ENCODE measurements around the gene PLA2G4E.

Gene PLA2G4E

GRCh38 chr15:41990243-41990605 lies 30.6 kb downstream of the PLA2G4E start:
- DNase-seq = no peak

DNA sequence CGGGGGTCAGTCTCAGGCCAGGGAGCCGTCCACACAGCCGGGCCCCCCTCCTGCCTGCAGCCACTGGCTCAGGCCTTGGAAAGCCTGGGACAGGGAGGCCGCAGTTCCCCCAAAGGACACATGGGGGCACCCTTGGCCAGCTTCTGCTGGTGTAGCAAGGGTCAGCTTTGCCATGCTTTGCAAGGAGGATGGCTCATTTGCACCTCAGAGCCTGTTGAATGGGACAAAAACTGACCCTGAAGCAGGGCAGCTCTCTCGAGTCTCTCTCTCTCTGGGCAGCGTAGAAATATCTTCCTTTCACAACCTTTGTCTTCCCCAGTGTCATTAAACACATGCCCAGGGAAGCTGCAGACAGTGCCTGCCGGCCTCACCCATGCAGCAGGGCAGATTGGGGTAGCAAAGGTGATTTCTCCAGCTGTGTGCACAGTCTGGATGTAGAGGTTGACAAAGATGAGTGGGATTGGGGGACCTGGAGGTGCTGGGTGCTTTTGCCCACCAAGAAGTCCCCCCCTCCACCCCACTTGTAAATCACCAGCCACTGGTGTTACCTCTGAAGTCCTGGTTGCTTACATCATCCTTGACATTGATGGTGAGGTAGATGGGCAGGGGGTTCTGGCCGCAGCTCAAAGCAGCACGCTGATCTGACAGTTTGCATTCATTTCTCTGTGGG lies 31.1 kb downstream of the PLA2G4E start:
- DNase-seq = no peak

GRCh38 chr15:41988896-41989572 lies 31.8 kb downstream of the PLA2G4E start:
- no peak for DNase-seq

DNA sequence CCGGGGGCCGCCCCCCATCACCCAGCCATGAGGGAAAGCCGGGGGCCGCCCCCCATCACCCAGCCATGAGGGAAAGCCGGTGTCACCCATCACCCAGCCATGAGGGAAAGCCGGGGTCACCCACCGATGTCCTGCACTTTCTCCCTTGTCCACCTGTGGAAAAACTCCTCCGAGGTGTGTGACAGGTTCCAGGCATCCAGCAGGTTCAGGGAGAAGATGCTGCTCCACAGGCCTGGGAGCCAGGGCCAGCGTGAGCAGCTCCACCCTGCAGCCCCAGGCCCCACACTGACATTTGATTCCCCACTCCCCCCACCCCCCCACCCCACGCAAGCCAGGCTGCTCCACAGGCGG lies 32.9 kb downstream of the PLA2G4E start:
- DNase-seq = no peak

DNA sequence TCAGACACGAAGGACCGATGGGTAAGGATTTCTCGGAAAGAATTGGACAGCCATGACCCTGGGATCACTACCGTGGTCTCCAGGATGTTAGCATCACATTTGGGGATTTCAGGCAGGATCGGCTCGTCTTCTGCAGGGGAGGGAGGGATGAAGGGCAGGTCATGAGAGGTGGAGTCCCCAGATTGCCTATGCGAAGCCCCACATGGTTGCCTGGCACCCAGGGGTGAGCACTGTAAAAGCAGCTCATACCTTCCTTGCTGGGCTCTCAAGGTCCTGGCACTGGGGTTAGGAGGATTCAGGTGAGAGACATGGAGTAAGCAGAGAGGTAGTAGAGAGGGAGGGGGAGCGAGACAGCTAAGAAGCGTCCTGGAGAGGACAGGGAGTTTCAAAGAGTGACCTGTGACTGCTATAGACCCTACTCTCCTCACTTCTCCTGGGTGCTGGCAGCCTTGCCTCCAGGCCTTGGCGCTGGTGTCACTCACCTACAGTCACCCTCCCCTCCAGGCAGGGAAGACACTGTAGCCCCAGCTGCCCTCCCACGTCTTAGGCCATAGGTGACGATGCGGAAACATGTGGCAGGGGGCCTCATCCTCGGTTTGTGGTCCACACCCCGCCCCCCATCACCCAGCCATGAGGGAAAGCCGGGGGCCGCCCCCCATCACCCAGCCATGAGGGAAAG lies 33.5 kb downstream of the PLA2G4E start:
- DNase-seq = no peak

DNA sequence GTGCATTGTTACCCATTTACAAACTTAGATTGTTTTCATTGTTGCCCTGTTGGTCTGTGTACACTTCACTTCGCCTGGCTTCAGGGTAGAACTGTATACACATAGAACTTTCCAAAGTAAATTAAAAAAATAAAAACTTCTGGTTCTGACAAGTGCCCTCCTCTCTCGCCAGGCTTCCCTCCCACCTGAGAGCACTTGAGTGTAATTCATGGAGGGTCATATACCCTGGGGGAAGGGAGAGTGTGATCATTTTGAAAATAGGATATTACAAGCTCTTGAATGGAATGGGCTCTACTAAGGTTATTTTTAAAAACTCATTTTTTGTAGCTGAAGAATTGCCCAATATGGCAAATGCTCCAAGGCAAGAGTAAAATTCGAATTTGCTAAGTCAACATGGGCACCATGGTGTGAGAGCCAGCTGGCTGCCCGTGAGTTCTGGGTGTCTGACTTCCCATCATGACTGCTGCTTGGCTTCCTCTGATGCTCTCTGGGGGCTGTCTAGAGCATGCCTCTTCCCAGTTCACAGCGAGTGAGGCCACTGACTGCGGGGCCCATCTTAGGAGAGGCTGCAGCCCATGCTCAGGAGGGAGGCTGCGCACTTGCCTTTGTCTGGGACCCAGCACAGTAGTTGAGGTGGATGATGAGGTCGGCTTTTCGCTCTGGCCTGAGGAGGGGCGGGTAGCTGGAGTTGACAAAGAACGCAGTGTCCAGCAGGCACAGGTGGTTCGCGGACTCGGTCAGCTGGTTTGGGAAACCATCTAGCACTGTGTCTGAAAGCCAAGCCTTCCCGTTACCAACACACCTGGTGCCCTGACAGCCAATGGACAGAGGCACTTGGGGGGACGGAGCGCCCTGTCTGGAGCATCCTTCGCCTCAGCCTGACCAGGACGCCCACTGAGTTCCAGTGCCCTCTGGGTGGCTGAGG lies 35.3 kb downstream of the PLA2G4E start:
- DNase-seq = no peak

DNA sequence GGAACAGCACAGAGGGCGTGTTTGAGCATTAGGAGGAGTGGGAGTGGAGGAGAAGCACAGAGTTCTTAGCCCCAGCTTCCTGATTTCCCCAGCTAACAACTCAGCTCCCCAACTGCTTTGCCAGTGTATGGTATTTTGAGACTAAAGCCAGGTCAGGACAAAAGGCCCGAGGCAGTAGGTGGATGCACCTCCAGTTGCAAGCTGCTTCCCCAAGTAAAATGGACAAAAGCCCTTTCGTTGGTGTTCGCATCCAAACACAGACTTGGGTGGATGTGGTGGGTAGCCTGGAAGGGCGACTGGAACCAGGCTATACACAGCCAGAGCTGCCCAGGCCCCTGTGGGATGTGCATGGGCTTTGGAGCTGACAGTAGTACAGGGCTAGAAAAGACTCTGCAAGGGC lies 36.2 kb downstream of the PLA2G4E start:
- no peak for DNase-seq

GRCh38 chr15:41983621-41984571 lies 36.9 kb downstream of the PLA2G4E start:
- no peak for DNase-seq

- no peak for DNase-seq
Measured at GRCh38 chr15:41983221-41983620, 37.6 kb downstream of the PLA2G4E start.

GRCh38 chr15:41982133-41982930 lies 38.5 kb downstream of the PLA2G4E start:
- DNase-seq = no peak

DNA sequence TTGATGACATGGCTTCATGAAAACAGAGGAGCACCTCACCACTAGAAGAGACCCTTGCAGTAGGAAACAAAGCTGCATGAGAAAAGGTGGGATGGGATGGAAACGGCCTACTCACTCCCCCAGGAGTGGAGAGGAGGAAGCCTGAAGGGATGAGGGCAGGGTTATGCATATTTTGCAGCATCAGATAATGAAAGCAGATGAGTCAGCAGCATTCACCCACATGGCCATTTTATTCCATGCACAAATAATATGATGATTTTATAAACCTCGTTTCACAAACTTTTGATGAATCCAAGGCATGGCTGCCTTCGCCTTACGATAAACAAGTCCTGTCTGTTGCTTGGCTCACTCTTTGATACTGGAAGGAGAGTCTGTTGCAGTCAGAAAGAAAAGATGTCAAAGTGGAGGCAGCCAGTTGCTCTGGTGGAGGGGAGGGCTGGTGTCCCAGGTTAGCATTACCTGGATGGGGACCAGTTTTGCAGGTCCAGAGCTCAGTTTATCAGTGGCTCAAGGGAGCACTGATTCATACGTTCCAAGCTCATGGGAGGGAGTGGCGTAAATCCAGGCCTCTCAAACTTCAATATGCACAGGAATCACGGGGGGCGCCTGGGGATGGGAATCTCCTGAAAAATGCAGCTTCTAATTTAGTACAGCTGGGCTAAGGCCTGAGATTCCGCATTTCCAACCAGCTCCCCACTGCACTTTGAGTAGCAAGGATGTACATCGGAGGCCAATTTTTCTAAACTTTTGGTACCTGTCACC lies 39.3 kb downstream of the PLA2G4E start:
- no peak for DNase-seq

DNA sequence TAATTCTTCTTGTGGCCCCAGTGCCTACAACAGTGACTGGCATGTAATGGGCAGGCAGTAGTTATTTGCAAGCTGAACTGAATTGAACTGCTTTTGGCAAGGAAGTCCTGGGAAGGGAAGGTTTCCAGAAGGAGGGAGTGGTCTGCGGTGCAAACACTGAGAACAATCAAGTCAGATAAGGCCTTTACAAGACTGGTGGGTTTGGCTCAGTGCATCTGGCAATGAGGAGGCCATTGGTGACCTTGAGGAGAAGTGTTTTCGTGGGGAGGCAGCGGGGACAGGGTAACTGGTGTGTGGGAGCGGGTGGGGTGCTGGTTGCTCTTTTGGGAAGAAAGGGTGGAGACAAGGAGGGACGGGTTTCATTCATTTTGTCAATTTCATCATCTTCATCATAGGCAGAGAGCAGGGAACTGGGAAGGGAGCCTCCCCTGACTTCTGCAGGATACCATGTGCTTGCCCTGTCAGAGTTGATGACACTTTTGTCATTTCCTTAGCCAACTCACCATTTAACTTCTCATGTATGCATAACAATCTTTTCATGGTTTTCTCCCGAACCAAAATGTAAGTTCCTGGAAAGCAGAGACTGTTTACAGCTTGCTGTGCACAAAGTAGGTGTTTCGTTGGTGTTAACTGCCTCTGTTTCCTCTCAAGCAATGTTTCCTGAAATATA lies 40.1 kb downstream of the PLA2G4E start:
- DNase-seq = no peak

DNA sequence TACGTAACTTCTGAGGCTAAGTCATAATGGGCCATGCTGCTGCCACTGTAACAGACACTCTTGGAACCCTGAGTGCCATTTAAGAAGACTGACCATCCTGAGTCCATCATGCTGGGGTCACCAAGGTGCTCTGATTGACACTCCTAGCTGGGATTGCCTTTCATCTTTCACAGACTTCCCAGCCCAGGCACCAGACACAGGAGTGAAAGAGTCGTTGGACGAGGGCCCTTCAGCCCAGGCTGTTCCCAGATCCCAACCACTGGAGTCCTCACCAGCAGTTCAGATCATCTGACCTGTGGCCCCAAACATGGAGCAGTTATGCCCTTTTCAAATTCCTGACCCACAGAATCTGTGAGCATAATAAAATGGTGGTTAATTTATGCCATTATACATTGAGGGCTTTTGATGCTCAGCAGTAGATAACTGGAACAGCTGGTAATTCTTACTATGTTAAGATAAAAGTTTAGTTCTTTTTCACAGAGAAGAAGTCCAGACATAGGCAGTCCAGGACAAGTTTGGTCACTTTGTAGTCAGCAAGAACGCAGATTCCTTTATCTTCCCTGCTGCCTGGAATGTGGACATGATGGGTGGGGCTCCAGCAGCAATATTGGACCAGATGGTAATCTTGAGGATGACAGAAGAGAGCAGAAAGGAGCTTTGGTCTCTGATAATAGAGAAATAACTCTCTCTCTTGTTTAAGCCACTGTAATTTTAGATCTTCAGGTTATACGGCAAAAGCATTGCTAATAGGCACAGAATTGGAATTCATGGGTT lies 41.2 kb downstream of the PLA2G4E start:
- DNase-seq = no peak

- no peak for DNase-seq
Measured at GRCh38 chr15:41978534-41978933, 42.3 kb downstream of the PLA2G4E start.

GRCh38 chr15:41977757-41978383 lies 43.0 kb downstream of the PLA2G4E start:
- DNase-seq = no peak

DNA sequence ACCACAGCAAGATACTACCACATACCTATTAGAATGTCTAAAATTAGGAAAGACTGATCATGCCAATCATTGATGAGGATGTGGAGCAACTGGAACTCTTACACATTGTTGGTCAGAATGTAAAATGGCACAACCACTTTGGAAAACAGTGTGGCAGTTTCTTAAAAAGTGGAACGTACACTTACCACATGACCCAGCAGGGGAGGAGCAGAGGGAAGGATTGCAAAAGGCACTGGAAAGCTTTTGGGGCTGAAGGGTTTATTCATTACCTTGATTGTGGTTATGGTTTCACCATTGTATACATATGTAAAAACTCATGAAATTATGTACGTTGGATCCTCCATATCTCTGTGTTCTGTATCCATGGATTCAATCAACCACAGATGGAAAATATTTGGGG lies 45.2 kb downstream of the PLA2G4E start:
- no peak for DNase-seq

DNA sequence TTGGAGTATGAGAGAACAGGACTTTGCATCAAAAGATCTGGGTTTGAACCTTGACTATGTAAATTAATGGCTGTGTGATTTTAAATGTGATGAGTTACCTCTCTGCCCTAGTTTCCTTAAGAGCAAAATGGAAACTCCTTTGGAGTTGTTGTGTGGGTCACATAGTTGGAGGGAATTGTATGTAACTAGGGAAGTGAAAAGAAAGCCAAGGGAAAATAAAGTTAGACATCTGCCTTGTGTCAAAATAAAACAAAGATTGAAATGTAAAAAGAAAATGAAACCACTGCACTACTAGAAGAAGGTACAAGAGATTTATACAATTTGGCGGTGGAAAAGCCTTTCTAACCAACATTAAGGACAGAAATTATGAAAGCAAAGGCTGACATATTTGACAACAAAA lies 46.8 kb downstream of the PLA2G4E start:
- no peak for DNase-seq

Data from DMS153 (cell line).